NCI-H460 (cell line): ENCODE data around the gene CNOT6L. TPM values are rescaled to one million over a fixed set of nuclear protein-coding genes. Genes with fewer than 3 reads are reported as not detected.
A peak's percentile ranks its signal among the peaks of the same experiment; 100 is the strongest.
"Not testable (repeated sequence)": the region's sequence is repeated elsewhere in the genome, so short reads cannot be mapped to it uniquely, and the experiment has no call there.

ENCODE experiments used
- DNase-seq: peaks from one replicate; pipeline ENCODE4 v3.0.0-alpha.2; 2016; ENCODE audit warnings: low read depth; ENCODE audit errors: extremely low read depth
- polyA plus RNA-seq: library from polyadenylated mRNA; depleted of rRNA; stranded (reverse); fragments of >200 nt; gene quantifications from 2 replicates; pipeline ENCODE4 v1.2.3, GENCODE V29; 2014; cell fraction: nucleus; rRNA removed
- total RNA-seq: library from RNA; depleted of rRNA; stranded (reverse); fragments of >200 nt; shearing (Covaris generic); gene quantifications from 2 replicates; pipeline ENCODE4 v1.2.3, GENCODE V29; 2014; rRNA removed

The CNOT6L gene
- total RNA-seq: 12.6 and 14.3 TPM in 2 replicates
- 3.9 and 6.9 TPM in 2 replicates for polyA plus RNA-seq

GRCh38 chr4:77818602-77819403 is at the start of gene CNOT6L:
Gene CNOT6L (minus strand): TSS chr4:77819368. CDS start chr4:77819308, 60 bp downstream.
- peak; percentile 21 for DNase-seq

GRCh38 chr4:77865259-77865658 is 46.1 kb upstream of the CNOT6L start:
- DNase-seq: no peak

DNA sequence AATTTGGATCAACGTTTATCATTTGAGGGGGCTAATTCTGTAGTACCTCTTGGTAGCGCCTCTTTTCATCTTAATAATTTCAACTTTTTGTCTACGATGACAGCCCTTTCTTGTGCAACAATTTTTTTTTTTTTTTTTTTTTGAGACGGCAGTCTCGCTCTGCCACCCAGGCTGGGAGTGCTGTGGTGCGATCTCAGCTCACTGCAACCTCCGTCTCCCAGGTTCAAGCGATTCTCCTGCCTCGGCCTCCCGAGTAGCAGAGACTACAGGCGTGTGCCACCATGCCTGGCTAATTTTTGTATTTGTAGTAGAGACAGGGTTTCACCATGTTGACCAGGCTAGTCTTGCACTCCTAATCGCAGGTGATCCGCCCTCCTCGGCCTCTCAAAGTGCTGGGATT is 44.2 kb upstream of the CNOT6L start:
- DNase-seq: not testable (repeated sequence)

DNA sequence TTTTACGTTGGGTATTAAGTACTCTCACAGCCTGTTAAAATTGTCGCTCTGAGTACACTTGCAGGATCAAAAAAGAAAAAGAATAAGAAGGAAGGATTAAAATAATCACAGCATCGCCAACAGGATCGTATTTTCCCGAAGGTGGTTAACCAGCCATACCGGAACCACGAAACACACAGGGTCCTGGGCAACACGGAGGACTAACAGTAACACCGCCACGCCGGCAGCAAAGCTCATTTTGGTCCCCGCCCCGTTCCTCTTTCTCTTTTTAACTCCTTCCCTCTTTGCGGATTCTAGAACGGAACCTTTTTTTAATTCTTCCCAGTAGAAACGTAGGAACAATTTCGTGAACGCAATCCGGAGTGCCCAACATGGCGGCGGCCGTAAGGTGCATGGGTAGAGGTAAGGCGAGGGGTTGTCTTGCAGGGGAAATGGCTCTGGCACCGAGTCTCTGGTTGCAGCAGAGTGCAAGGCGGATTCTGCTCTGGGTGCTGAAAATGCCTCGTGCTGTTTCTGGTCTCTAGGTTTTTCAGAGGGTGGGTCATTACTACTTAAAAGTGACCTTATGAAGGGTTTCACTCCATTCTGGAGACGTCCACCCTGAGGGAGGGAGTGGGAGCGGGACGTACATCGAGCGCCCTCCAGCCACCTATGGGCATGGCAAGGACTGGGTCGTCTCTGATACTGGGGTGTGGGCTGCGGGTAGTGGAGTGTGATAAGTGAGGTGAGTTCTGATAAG is 43.5 kb upstream of the CNOT6L start, which contains the start of gene MRPL1:
TSS of gene MRPL1 (plus strand) at position 353 of the 739 bp plus-strand sequence. CDS start at position 372, 19 bp downstream.
- peak; percentile 91 for DNase-seq

DNA sequence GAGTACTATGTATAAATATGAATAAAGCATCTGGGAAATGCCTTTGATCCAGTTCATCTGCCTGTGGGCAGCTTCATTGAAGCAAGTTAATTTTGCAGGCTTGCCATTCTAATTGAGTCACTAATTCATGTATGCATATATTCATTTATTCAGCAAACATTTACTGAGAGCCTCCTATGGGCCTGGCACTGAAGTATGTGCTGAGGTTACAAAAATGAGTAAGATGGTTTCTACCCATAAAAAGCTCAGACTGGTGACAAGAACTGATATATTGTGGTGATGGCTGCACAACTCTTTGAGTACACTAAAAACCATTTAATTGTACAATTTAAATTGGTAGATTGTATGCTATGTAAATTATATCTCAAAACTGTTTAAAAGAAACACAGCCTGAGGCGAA is 42.3 kb upstream of the CNOT6L start:
- no peak for DNase-seq

GRCh38 chr4:77859256-77859655 is 40.1 kb upstream of the CNOT6L start:
- DNase-seq: no peak

DNA sequence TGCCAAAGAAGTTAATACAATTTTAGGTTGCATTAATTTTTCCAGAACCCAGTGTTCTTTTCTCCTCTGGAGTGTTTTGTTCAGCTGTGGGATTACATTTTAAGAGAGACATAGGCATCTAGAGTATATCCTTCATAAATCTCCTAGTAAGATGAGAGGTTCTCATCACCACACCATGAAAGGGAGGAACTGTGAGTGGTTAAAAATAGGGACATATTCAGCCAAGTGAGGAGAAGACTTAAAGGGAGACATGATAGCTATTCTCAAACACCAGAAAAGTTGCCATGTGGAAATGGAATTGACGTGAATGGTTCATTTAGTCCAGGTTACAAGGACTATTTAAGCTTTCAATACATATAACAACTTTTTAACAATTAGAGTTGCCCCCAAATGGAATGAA is 37.0 kb upstream of the CNOT6L start:
- DNase-seq: no peak

DNA sequence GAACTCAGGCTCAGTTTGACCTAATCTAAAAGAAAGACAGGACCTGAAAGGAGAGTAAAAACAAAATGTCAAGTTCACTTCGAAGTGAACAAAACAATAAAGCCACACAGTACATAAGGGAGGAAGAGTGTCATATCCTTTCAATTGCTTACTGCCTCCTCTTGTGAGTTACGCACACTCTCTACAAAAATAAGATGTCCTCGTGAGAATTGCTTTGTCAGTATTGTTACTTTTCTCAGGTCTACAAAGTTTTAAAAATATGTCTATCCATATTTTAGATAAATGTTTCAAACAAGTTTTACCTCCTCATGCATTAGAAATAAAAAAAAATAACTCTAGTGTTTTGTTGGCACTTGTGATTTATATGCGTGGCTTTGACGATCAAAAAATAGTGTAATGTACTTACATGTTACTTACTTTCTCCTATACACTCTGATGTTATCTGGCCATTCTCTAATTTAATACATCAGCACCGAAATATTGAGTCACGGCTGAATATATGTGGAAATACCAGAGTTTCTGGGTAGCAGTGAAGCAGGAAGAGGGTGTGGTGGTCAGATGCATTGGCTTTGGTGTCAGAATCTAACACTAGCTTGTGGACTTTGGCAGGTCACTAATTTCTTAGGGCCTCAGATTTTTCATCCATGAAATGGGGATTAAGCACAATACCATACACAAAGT is 35.4 kb upstream of the CNOT6L start:
- DNase-seq: peak; percentile 12

DNA sequence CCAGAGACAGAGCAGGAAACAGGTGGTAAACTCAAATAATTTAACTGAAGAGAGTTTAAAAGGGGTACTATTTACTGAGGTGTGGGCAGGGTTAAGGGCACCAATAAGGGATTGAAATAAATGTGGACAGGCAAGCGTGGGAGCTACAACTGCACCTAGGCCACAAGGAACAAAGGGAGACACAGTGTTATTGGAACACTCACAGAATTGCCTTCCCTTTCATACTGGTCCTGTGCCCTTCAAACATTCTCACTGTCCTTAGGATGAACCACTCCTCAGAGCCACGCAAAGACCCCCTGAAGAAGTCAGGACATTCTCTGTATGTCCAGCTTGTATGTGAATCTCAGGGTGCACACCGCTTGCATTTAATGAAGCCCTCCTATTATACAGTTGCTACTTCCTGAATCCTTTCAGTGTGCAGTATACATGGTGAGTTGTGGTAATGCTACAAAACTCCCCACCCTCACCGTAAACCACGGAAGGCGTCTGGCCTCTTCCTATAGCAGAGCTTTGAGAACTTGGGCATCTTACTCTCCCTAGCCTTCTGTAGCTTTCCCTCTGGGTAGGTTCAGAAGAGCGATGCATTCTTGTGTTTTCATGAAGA is 33.8 kb upstream of the CNOT6L start:
- DNase-seq: no peak

DNA sequence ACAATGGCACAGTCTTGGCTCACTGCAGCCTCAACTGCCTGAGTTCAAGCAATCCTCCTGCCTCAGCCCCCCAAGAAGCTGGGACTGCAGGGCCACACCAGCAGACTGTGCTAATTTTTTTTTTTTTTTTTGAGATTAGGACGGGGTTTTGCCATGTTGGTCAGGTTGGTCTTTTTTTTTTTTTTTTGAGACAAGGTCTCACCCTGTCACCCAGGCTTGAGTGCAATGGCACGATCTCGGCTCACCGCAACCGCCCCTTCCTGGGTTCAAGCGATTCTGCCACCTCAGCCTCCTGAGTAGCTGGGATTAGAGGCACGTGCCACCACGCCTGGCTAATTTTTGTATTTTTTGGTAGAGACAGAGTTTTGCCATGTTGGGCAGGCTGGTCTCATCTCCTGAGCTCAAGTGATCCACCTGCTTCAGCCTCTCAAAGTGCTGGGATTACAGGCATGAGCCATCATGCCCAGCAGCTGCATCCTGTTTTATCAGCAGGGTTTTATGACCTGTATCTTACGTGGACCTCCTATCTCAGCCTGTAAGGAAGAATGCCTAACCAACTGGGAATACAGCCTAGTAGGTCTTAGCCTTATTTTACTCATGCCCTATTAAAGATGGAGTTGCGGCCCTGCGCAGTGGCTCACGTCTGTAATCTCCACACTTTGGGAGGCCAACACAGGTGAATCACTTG is 30.3 kb upstream of the CNOT6L start:
- no peak for DNase-seq

DNA sequence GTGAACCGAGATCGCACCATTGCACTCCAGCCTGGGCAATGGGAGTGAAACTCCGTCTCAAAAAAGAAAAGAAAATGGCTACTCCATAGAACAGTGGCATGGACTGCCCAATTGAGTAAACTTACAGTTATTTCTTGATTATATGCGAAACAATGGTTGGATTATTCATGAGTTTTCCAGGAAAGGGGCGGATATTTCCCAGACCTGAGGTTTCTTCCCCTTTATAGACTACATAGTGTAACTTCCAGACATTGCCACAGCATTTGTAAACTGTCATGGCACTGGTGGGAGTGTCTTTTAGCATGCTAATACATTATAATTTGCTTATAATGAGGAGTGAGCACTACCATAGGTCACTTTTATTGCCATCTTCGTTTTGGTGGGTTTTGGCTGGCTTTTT is 29.3 kb upstream of the CNOT6L start:
- no peak for DNase-seq

DNA sequence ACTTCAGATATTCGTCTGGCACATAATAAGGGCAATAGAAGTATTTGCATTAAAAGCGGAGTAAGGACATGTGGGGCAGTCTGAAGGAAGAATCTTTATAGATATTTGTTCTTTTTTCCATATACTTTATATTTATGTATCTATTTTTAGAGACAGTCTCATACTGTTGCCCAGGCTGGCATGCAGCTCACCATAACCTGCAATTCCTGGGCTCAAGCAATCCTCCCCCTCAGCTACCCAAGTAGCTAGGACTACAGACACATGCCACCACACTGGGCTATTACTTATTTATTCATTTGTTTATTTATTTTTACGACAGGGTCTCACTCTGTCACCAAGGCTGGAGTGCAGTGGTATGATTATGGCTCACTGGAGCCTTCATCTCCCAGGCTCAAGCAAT is 26.8 kb upstream of the CNOT6L start:
- DNase-seq: no peak

DNA sequence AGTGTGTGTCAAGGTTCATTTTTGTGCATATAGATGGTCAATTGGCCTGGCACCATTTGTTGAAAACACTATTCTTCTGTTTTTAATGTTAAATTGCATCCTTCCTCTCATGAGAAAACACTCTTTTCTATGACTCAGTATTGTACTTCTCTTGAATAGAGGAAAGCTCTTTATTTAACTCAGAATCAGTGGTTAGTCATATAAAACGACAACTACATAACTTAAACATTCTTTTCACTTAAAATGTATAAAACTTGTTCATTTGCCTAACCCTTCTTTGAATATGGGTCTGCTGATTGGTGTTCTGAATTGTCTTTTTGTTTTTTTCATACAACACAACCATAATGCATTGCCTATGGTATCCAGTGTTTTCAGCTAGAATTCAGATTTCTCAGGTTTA is 26.2 kb upstream of the CNOT6L start:
- no peak for DNase-seq

DNA sequence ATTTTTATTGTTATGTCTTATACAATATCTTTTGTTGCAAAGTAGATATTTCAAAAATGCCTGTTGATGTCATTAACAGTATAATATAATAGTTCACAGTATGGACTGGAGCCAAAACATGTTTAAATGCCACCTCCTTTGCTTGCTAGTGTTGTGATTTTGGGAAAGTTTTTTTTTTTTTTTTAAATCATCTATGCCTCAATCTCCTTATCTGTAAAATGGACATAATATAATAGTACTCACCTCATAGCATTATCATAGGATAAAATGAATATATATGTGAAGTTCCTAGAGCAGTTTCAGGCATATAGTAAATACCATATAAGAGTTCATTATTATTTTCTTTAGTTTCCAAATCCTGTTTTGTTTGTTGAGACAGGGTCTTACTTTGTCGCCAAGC is 25.2 kb upstream of the CNOT6L start:
- DNase-seq: no peak

GRCh38 chr4:77843628-77844027 is 24.5 kb upstream of the CNOT6L start:
- DNase-seq: no peak

GRCh38 chr4:77834403-77834802 is 15.2 kb upstream of the CNOT6L start:
- DNase-seq: no peak

GRCh38 chr4:77833126-77833724 is 14.1 kb upstream of the CNOT6L start:
- DNase-seq: no peak

DNA sequence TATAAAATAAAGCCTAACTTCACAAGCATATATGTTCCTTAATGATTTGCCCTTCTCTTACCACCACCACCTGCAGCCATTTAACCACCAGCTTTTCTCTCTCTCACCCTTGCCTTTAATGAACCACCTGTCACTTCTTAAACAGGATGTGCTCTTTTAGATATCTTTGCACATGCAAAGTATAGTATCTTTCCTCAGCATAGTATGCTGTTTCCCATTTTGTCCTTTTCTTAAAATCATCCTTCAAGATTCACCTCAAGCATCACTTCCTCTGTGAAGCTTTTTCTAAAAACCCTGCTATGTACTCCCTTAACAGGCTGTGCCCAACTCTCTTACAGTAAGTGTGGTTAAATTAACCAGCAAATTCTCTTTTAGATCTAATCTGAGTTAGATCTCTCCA is 8.2 kb upstream of the CNOT6L start:
- no peak for DNase-seq

- no peak for DNase-seq
Measured at GRCh38 chr4:77826275-77826674, 7.1 kb upstream of the CNOT6L start.

GRCh38 chr4:77821775-77822174 is 2.6 kb upstream of the CNOT6L start:
- no peak for DNase-seq
